ENCODE measurements around the gene ADGRA1. TPM values are rescaled to one million over a fixed set of nuclear protein-coding genes. Genes with fewer than 3 reads are reported as not detected.

The ADGRA1 gene
- total RNA-seq, 4 donors from 2014 or later, result 0.13 TPM; not detected in 3

DNA sequence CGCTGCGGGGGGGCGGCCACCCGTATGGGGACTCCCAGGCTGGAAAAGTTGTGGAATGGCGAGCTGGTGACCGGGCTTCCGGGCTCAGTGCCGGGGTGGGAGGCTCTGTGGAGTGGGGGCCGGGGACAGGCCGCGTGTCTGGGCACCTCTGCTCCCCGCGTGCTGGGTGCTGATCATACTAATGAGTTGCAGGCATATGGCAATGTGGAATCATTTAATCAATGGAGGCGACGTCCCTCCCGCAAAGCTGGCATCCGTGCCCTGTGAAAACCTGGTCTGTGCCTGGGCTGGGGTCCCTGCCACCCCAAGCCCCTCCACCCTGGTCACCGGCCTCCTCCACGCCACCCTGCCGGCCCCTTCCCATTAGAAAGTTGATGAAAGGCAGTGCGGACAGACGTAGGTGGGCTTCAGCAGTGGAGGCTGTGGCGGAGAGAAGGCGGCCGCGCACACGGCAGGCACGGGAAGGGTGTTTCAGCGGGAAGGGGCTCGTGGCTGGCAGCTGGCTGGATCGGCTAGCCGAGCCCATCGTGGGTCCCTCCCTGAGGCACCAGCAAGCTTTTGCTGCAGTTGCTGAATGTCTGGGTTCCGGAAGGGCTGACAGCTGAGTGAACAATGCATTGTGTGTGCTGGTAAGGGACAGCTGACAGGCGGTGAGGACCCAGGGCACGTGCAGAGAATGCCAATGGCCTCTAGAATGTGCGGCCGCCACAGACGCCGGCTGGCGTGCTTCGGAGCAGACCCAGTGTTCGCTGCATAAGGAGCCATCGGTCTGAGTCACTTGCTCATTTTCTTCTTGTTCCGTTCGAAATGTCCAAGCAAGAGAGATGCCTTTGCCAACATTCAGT, 1.5 kb downstream of the ADGRA1 start:
- Histone ChIP-seq H3K36me3 (no peaks in the 10 kb centered on the region), H3K9me3 (no peaks in the 10 kb centered on the region), H3K27ac (no peak overlapping the region), H3K4me1 (peaks cover 0 to 17% (median 0%) of the 10 kb centered on the region in 3 donors), H3K27me3 (peaks cover 84% of the 10 kb centered on the region), H3K4me3 (no peak overlapping the region)
- no peak for ATAC-seq
- WGBS, 2 donors (ENCODE audit: low coverage in 1 of 2), result 44 to 47% methylated on average over 3 to 6 of the region's 46 CpGs
- no peak for TF ChIP-seq POLR2AphosphoS5 (IDR thresholded peaks at IDR 0.05)
- TF ChIP-seq, protein P1, sequence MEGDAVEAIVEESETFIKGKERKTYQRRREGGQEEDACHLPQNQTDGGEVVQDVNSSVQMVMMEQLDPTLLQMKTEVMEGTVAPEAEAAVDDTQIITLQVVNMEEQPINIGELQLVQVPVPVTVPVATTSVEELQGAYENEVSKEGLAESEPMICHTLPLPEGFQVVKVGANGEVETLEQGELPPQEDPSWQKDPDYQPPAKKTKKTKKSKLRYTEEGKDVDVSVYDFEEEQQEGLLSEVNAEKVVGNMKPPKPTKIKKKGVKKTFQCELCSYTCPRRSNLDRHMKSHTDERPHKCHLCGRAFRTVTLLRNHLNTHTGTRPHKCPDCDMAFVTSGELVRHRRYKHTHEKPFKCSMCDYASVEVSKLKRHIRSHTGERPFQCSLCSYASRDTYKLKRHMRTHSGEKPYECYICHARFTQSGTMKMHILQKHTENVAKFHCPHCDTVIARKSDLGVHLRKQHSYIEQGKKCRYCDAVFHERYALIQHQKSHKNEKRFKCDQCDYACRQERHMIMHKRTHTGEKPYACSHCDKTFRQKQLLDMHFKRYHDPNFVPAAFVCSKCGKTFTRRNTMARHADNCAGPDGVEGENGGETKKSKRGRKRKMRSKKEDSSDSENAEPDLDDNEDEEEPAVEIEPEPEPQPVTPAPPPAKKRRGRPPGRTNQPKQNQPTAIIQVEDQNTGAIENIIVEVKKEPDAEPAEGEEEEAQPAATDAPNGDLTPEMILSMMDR (IDR thresholded peaks at IDR 0.05), result no peak
- no peak for TF ChIP-seq POLR2A (IDR thresholded peaks at IDR 0.05)
- no peak for TF ChIP-seq EP300 (IDR thresholded peaks at IDR 0.05)

DNA sequence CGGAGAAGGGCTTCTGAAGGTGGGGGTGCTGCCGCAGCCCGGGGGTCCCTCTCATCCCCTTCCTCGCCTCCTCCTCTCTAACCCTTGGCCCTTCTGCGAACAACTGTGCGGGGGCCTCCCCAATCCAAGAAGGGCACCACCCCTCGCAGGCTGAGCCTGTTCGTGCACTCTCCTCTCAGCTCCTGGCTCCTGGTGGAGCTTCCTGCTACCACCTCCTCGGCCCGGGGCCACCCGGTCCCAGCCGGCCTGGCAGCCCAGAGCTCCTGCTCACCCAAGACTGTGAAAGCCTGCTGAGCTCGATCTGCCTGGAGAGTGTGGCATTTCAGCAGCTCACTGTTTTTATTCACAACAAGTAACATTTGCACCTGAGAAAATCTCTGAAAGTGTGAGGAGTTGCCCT, 2.4 kb downstream of the ADGRA1 start:
- Histone ChIP-seq H3K27me3 (peaks cover 82% of the 10 kb centered on the region), H3K27ac (no peak overlapping the region), H3K9me3 (no peaks in the 10 kb centered on the region), H3K4me1 (peaks cover 0 to 17% (median 0%) of the 10 kb centered on the region in 3 donors), H3K4me3 (no peak overlapping the region), H3K36me3 (no peaks in the 10 kb centered on the region)
- 44 to 49% methylated on average over 6 to 7 of the region's 13 CpGs for WGBS, 2 donors (ENCODE audit: low coverage in 1 of 2)
- ATAC-seq, result no peak
- TF ChIP-seq POLR2AphosphoS5 (IDR thresholded peaks at IDR 0.05), result no peak
- TF ChIP-seq, protein P1 (IDR thresholded peaks at IDR 0.05), result no peak
- no peak for TF ChIP-seq POLR2A (IDR thresholded peaks at IDR 0.05)
- no peak for TF ChIP-seq EP300 (IDR thresholded peaks at IDR 0.05)

DNA sequence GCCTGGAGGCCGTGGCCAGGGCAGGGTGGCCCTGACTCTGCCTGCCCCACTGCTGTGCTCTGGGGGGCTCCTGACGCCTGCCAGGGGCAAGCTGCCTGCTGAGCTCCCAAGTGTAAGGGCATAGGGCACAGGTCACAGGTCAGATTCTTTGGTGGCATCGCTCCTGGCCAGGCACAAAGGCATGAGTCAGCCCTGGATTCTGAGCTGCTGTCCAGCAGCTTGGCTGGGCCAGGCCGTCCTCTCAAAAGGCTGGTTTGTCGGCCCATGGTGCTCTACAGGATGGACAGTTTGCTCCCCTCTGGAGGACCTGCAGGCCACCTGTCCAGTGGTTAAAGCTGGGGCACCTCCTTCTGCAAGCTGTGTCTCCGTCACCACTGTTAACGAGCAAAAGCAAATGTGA, 2.9 kb downstream of the ADGRA1 start:
- Histone ChIP-seq H3K36me3 (no peaks in the 10 kb centered on the region), H3K27ac (no peak overlapping the region), H3K4me1 (peaks cover 0 to 17% (median 0%) of the 10 kb centered on the region in 3 donors), H3K27me3 (peaks cover 82% of the 10 kb centered on the region), H3K9me3 (no peaks in the 10 kb centered on the region), H3K4me3 (no peak overlapping the region)
- no peak for ATAC-seq
- TF ChIP-seq EP300 (IDR thresholded peaks at IDR 0.05), result no peak
- no peak for TF ChIP-seq POLR2AphosphoS5 (IDR thresholded peaks at IDR 0.05)
- TF ChIP-seq, protein P1 (IDR thresholded peaks at IDR 0.05), result no peak
- TF ChIP-seq POLR2A (IDR thresholded peaks at IDR 0.05), result no peak
- WGBS, 2 donors (ENCODE audit: low coverage in 1 of 2), result 64% methylated on average over 3 of the region's 7 CpGs; no CpG with 5 or more reads in 1 of the 2 donors

DNA sequence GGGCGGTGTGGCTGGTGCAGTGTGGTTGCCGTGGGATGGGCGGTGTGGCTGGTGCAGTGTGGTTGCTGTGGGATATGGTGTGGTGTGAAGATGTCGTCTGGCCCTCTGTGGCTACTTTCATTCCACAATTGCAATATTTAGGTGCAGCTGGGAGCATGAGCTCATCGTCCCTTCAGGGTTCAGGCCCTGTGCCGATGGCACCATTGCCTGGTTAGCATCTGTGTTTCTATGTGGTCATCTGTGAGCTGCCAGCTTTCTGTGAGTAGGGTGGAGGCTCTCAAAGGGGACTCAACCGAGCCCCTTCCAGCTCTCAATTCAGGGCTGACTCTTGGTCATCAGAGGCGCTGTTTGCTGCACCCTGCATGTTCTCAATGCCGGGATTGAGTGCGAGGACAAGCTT, 3.6 kb downstream of the ADGRA1 start:
- H3K36me3 ChIP-seq, result no peaks in the 10 kb centered on the region
- no peak for ATAC-seq
- TF ChIP-seq POLR2AphosphoS5 (IDR thresholded peaks at IDR 0.05) (no peak), POLR2A (IDR thresholded peaks at IDR 0.05) (no peak)
- no peaks in the 10 kb centered on the region for H3K9me3 ChIP-seq
- H3K4me1 ChIP-seq, result peaks cover 0 to 17% (median 0%) of the 10 kb centered on the region in 3 donors
- no peak overlapping the region for H3K27ac ChIP-seq
- H3K27me3 ChIP-seq, result peaks cover 82% of the 10 kb centered on the region
- WGBS, 2 donors (ENCODE audit: low coverage in 1 of 2), result no CpG with 5 or more reads among the region's 10 CpGs
- no peak overlapping the region for H3K4me3 ChIP-seq

DNA sequence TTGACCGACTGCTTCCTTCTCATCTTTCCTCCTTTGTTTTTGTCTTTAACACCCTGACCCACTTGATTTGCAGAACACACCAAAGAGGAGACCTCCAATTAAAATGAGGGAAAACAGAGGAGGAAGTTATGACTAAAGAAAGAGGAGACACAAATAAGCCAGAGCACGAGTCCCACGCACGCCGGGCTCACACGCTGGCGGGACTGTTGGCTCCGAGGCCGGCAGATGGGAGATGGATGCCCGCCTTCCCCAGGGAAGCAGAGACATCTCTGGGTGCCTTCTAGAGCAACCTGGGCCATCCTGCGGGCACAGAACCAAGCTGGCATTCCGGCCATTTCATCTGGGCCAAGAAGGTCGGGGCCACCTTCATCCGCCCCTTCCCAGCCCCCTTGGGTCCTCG, 5.6 kb downstream of the ADGRA1 start:
- 83 to 100% methylated on average over 1 to 9 of the region's 15 CpGs for WGBS, 2 donors (ENCODE audit: low coverage in 1 of 2)
- H3K27me3 ChIP-seq, result peaks cover 82% of the 10 kb centered on the region
- H3K9me3 ChIP-seq, result no peaks in the 10 kb centered on the region
- H3K27ac ChIP-seq, result no peak overlapping the region
- ATAC-seq, result no peak
- H3K4me3 ChIP-seq, result no peak overlapping the region
- peaks cover 0 to 5% (median 0%) of the 10 kb centered on the region in 3 donors for H3K4me1 ChIP-seq
- TF ChIP-seq, protein P1 (IDR thresholded peaks at IDR 0.05), result no peak
- TF ChIP-seq POLR2AphosphoS5 (IDR thresholded peaks at IDR 0.05), result no peak
- TF ChIP-seq POLR2A (IDR thresholded peaks at IDR 0.05), result no peak
- no peak for TF ChIP-seq EP300 (IDR thresholded peaks at IDR 0.05)
- no peaks in the 10 kb centered on the region for H3K36me3 ChIP-seq
